ENCODE measurements around the gene NDST1.

Gene NDST1

GRCh38 chr5:150510460-150511263 is 2.7 kb downstream of the NDST1 start:
- no peak for TF ChIP-seq CTCF (IDR thresholded peaks at IDR 0.05; ENCODE audit: borderline replicate concordance, control extremely low read depth, extremely low read depth, insufficient read depth, missing control alignments)
- in situ Hi-C loops (cut with MboI; ENCODE audit: low sequenced_read_pairs, unreplicated experiment) = no loop called here
- DNase-seq (ENCODE audit: low spot score) = no peak

- no peak for TF ChIP-seq CTCF (IDR thresholded peaks at IDR 0.05; ENCODE audit: borderline replicate concordance, control extremely low read depth, extremely low read depth, insufficient read depth, missing control alignments)
- no peak for DNase-seq (ENCODE audit: low spot score)
- in situ Hi-C loops (cut with MboI; ENCODE audit: low sequenced_read_pairs, unreplicated experiment) = no loop called here
Measured at GRCh38 chr5:150511578-150512367, 3.8 kb downstream of the NDST1 start.

GRCh38 chr5:150512368-150512747 is 4.4 kb downstream of the NDST1 start:
- DNase-seq (ENCODE audit: low spot score) = no peak
- TF ChIP-seq CTCF (IDR thresholded peaks at IDR 0.05; ENCODE audit: borderline replicate concordance, control extremely low read depth, extremely low read depth, insufficient read depth, missing control alignments) = no peak
- in situ Hi-C loops (cut with MboI; ENCODE audit: low sequenced_read_pairs, unreplicated experiment) = no loop called here

- TF ChIP-seq CTCF (IDR thresholded peaks at IDR 0.05; ENCODE audit: borderline replicate concordance, control extremely low read depth, extremely low read depth, insufficient read depth, missing control alignments) = no peak
- DNase-seq (ENCODE audit: low spot score) = no peak
- in situ Hi-C loops (cut with MboI; ENCODE audit: low sequenced_read_pairs, unreplicated experiment) = no loop called here
Measured at GRCh38 chr5:150513375-150514309, 5.7 kb downstream of the NDST1 start.

- no peak for DNase-seq (ENCODE audit: low spot score)
- in situ Hi-C loops (cut with MboI; ENCODE audit: low sequenced_read_pairs, unreplicated experiment) = no loop called here
- TF ChIP-seq CTCF (IDR thresholded peaks at IDR 0.05; ENCODE audit: borderline replicate concordance, control extremely low read depth, extremely low read depth, insufficient read depth, missing control alignments) = no peak
Measured at GRCh38 chr5:150514708-150515211, 6.8 kb downstream of the NDST1 start.

- DNase-seq (ENCODE audit: low spot score) = no peak
Measured at GRCh38 chr5:150515446-150515845, 7.5 kb downstream of the NDST1 start.

More at GRCh38 chr5:150515446-150515845, 7.5 kb downstream of the NDST1 start:
- TF ChIP-seq CTCF (IDR thresholded peaks at IDR 0.05; ENCODE audit: borderline replicate concordance, control extremely low read depth, extremely low read depth, insufficient read depth, missing control alignments) = no peak
- in situ Hi-C loops (cut with MboI; ENCODE audit: low sequenced_read_pairs, unreplicated experiment) = no loop called here

All from GM13976 (cell line).